K562 (cell line): Measurements from ENCODE around the gene METTL2B. TPM values are rescaled to one million over a fixed set of nuclear protein-coding genes. Genes with fewer than 3 reads are reported as not detected.

ENCODE experiments used
- ARID1B ChIP-seq: fragments of 450-650 bp; IDR thresholded peaks from 2 replicates; pipeline ENCODE4 v1.6.1; 2016; ENCODE audit warnings: antibody characterized with exemption, mild to moderate bottlenecking, inconsistent platforms
- CBFB ChIP-seq: sonication (generic); formaldehyde crosslinking; IDR thresholded peaks from 2 replicates; pipeline ENCODE4 v1.4.0; 2020; ENCODE audit warnings: mild to moderate bottlenecking, missing genetic modification reagents
- CEBPZ ChIP-seq: fragments of 150-350 bp; IDR thresholded peaks from 2 replicates; pipeline ENCODE4 v1.6.1; 2014; ENCODE audit warnings: low read depth, mild to moderate bottlenecking, low read length, borderline replicate concordance
- ELF1 ChIP-seq: fragments of 200-800 bp; sonication (Bioruptor generic); IDR thresholded peaks from 2 replicates; pipeline ENCODE4 v1.6.1; 2016; ENCODE audit warnings: missing genetic modification characterization, missing compliant biosample characterization
- FOSL1 ChIP-seq: fragments of 200-800 bp; sonication (Bioruptor generic); conservative IDR thresholded peaks from 2 replicates; pipeline ENCODE4 v1.6.1; 2016; ENCODE audit warnings: missing genetic modification characterization, missing compliant biosample characterization
- FOXK2 ChIP-seq, 2 experiments: fragments of 450-650 bp; IDR thresholded peaks in 1 of 2; conservative IDR thresholded peaks in 1 of 2; 2 replicates each; pipeline ENCODE4 v1.6.1; 2016; ENCODE audit warnings: low read depth in 2 of 2, mild to moderate bottlenecking in 1 of 2
- GABPB2 ChIP-seq: fragments of 250-450 bp; sonication (Bioruptor Pico); conservative IDR thresholded peaks from 2 replicates; pipeline ENCODE4 v1.5.1; 2021; ENCODE audit warnings: mild to moderate bottlenecking
- GATAD2A ChIP-seq: fragments of 450-650 bp; IDR thresholded peaks from 2 replicates; pipeline ENCODE4 v1.6.1; 2017
- HNRNPL ChIP-seq: fragments of 200-400 bp; formaldehyde crosslinking; IDR thresholded peaks from 2 replicates; pipeline ENCODE4 v1.6.1; 2017; ENCODE audit warnings: low read depth, mild to moderate bottlenecking, low read length
- IFI16 ChIP-seq: fragments of 250-450 bp; sonication (Bioruptor Pico); IDR thresholded peaks from 2 replicates; pipeline ENCODE4 v2.1.2; 2022; ENCODE audit warnings: mild to moderate bottlenecking, inconsistent platforms
- LCOR ChIP-seq: sonication (generic); formaldehyde crosslinking; IDR thresholded peaks from 2 replicates; pipeline ENCODE4 v1.8.0; 2022; ENCODE audit warnings: mild to moderate bottlenecking, missing genetic modification reagents
- MAFK ChIP-seq: IDR thresholded peaks from 2 replicates; pipeline ENCODE4 v1.6.1; 2011; ENCODE audit warnings: low read length, improper control_type of control experiment
- MTA1 ChIP-seq: fragments of 450-650 bp; IDR thresholded peaks from 2 replicates; pipeline ENCODE4 v1.6.1; 2017; ENCODE audit warnings: borderline replicate concordance
- NCOA1 ChIP-seq: fragments of 450-650 bp; IDR thresholded peaks from 2 replicates; pipeline ENCODE4 v1.6.1; 2016; ENCODE audit warnings: low read depth
- NKRF ChIP-seq: fragments of 450-650 bp; IDR thresholded peaks from 2 replicates; pipeline ENCODE4 v1.6.1; 2016; ENCODE audit warnings: borderline replicate concordance
- PHF21A ChIP-seq: fragments of 450-650 bp; IDR thresholded peaks from 2 replicates; pipeline ENCODE4 v1.6.1; 2017; ENCODE audit warnings: low read depth, borderline replicate concordance
- POU5F1 ChIP-seq: fragments of 150-350 bp; IDR thresholded peaks from 2 replicates; pipeline ENCODE4 v1.6.1; 2014; ENCODE audit warnings: borderline replicate concordance, low read length, low read depth, mild to moderate bottlenecking; ENCODE audit not compliant: partially characterized antibody
- TBL1XR1 ChIP-seq, 2 experiments: IDR thresholded peaks; 2 replicates each; pipeline ENCODE4 v1.6.1; 2012; ENCODE audit warnings: improper control_type of control experiment in 2 of 2, low read length in 2 of 2, mild to moderate bottlenecking in 1 of 2
- TCF3 ChIP-seq: sonication (generic); formaldehyde crosslinking; IDR thresholded peaks from 2 replicates; pipeline ENCODE4 v1.4.0; 2020; ENCODE audit warnings: mild to moderate bottlenecking, missing genetic modification reagents
- ZFP30 ChIP-seq: fragments of 250-450 bp; sonication (Bioruptor Pico); IDR thresholded peaks from 2 replicates; pipeline ENCODE4 v1.8.0; 2022; ENCODE audit warnings: moderate library complexity, mild to moderate bottlenecking, inconsistent platforms, borderline replicate concordance
- ZNF174 ChIP-seq: fragments of 250-450 bp; sonication (Bioruptor Pico); IDR thresholded peaks from 2 replicates; pipeline ENCODE4 v1.4.0; 2020; ENCODE audit warnings: mild to moderate bottlenecking
- ZNF511 ChIP-seq: sonication (generic); formaldehyde crosslinking; IDR thresholded peaks from 2 replicates; pipeline ENCODE4 v1.8.0; 2022; ENCODE audit warnings: mild to moderate bottlenecking, missing genetic modification reagents
- ZNF561 ChIP-seq: fragments of 450-650 bp; formaldehyde crosslinking; conservative IDR thresholded peaks from 2 replicates; pipeline ENCODE4 v1.4.0; 2020; ENCODE audit warnings: mild to moderate bottlenecking, moderate library complexity
- polyA plus RNA-seq, 8 experiments: library from polyadenylated mRNA; depleted of rRNA in 4 of 8; stranded (reverse) in 5 of 8; unstranded in 3 of 8; fragments of >200 nt; fragmentation: Nextera tagmentation in 2 of 8; fragmentation: Illumina TruSeq in 1 of 8; extraction: Ambion mirVana in 2 of 8; extraction: Trizol in 1 of 8; gene quantifications; 2 replicates each; pipeline versions ENCODE4 v1.2.1 to v1.2.3, GENCODE V29; 2011 to 2014; ENCODE audit warnings: inconsistent platforms in 1 of 8, missing spikeins in 1 of 8
- total RNA-seq, 7 experiments: library from RNA; depleted of rRNA in 6 of 7; stranded (reverse); fragments of >200 nt in 6 of 7; fragmentation: Illumina TruSeq in 2 of 7; extraction: Trizol in 2 of 7; gene quantifications; 2 replicates each; pipeline versions ENCODE4 v1.2.1 to v1.2.3, GENCODE V29; 2011 to 2021; ENCODE audit warnings: low replicate concordance in 1 of 7

METTL2B gene
- total and polyA plus RNA-seq, 9 of the 15 experiments (the other 6 are each of a cell fraction or from before 2014, with no cell fraction given) = 35.9 to 95.7 (median 79.2) TPM

DNA sequence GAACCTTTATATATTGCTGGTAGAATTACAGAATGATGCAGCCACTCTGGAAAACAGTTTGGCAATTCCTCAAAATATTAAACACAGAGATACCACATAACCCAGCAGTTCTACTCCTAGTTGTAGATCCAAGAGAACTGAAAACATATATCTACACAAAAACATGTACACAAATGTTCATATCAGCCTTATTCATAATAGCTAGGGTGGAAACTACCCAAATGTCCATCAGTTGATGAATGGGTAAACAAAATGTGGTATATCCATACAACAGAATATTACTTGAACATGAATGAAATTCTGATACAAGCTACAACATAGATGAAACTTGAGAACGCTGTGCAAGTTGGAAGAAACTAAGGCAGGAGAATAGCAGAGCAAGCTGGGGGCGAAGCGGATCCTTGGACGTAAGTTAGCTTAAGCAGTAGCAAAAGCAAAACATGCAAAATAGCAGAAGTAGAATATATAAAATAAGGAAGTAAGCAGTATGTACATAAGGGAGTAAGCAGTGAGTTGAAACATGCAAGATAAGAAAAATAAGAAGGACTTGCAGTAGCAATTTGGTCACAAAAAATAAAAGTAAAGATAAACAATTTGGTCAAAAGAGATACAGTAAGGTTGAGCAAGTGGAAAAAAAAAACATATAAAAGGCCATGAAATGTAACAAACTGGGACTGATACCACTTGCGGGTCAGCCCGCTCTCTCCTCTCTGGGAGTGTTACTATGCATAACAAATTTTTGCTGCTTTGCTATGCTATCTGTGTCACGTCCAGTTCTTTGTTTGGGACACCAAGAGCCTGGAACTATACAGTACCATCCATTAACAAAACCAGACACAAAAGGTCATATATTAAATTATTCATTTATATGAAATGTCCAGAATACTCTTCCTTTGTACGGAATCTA, 38.9 kb upstream of the METTL2B start (continued):
- peak; percentile 53; the same call in 1 of the 2 replicates for TF ChIP-seq LCOR
- TF ChIP-seq CEBPZ = no peak
- no peak for TF ChIP-seq ELF1 (tag)
- TF ChIP-seq TCF3 (CRISPR knock-in tag) = peak; percentile 66
- no peak for TF ChIP-seq ZNF561
- TF ChIP-seq GATAD2A = no peak
- TF ChIP-seq CBFB (CRISPR knock-in tag) = no peak
- TF ChIP-seq NKRF = no peak
- no peak for TF ChIP-seq POU5F1
- no peak for TF ChIP-seq TBL1XR1 (IDR thresholded peaks at IDR 0.05; ENCODE audit: low read length in 2 of 2)
- no peak for TF ChIP-seq ZFP30 (CRISPR knock-in tag)
- TF ChIP-seq GABPB2 (CRISPR knock-in tag) = no peak
- TF ChIP-seq MAFK = 0 out of 2 replicates have a peak, but pooled peaks have one; percentile 14
- no peak for TF ChIP-seq FOSL1 (tag)
- 0 out of 2 replicates have a peak, but pooled peaks have one; percentile 72 for TF ChIP-seq MTA1
- TF ChIP-seq FOXK2 (conservative IDR thresholded peaks at IDR 0.05 in 1 of 2, IDR thresholded peaks at IDR 0.05 in 1 of 2; ENCODE audit: low read depth in 2 of 2) = peak; percentile 81 to 86
- TF ChIP-seq IFI16 (CRISPR knock-in tag) = no peak
- TF ChIP-seq ZNF174 (CRISPR knock-in tag) = no peak
- TF ChIP-seq ARID1B = peak; percentile 82
- no peak for TF ChIP-seq PHF21A
- no peak for TF ChIP-seq HNRNPL
- TF ChIP-seq NCOA1 = no peak
- TF ChIP-seq ZNF511 (CRISPR knock-in tag) = no peak
